WERI-Rb-1 (cell line): ENCODE data around the gene KCNK4.
"Not testable (repeated sequence)": the region's sequence is repeated elsewhere in the genome, so short reads cannot be mapped to it uniquely, and the experiment has no call there.

Experiments used
- DNase-seq: peaks from one replicate; pipeline ENCODE4 v3.0.0-alpha.2; 2020
- H3K27ac ChIP-seq: fragments of 250-450 bp; sonication (Bioruptor Pico); 2 replicates; pipeline ENCODE4 v1.5.1; 2020; ENCODE audit warnings: mild to moderate bottlenecking, moderate library complexity
- H3K27me3 ChIP-seq: fragments of 250-450 bp; sonication (Bioruptor Pico); 2 replicates; pipeline ENCODE4 v1.5.1; 2021; ENCODE audit warnings: mild to moderate bottlenecking, low read depth, moderate library complexity; ENCODE audit not compliant: insufficient read depth, severe bottlenecking
- H3K36me3 ChIP-seq: fragments of 250-450 bp; sonication (Bioruptor Pico); 2 replicates; pipeline ENCODE4 v1.5.1; 2020; ENCODE audit warnings: mild to moderate bottlenecking, moderate library complexity
- H3K4me3 ChIP-seq: 2 replicates; pipeline ENCODE4 v1.5.1; 2011; ENCODE audit warnings: low read depth, mild to moderate bottlenecking, control low read depth, low read length
- H3K9me3 ChIP-seq: fragments of 250-450 bp; sonication (Bioruptor Pico); 2 replicates; pipeline ENCODE4 v1.5.1; 2021; ENCODE audit warnings: mild to moderate bottlenecking, moderate library complexity; ENCODE audit not compliant: severe bottlenecking
- TF ChIP-seq, protein P1 (sequence below): IDR thresholded peaks from 2 replicates; pipeline ENCODE4 v1.5.1; 2011; ENCODE audit warnings: low read depth, mild to moderate bottlenecking, control low read depth, inconsistent platforms, low read length

Gene KCNK4

DNA sequence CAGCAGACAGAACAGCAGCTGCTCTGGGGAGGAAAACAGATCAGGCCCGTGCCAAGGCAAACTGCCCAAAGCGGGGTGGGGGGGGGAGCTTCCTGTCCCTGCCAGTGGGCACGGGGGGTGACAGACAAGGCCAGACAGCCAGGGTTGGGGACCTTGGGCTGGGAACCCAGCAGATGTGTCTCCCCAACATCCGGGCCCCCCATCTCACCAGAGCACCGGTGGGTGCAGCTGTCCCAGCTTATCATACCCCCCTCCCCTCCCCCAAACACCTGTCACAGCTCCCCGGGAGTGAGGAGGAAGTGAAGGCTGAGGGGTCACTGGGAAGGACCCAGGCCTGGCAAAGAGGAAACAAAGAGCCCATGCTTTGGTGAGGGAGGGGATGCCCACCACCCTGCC lies 45.7 kb upstream of the KCNK4 start:
- peak overlapping the region; percentile 61 for H3K4me3 ChIP-seq
- TF ChIP-seq, protein P1, sequence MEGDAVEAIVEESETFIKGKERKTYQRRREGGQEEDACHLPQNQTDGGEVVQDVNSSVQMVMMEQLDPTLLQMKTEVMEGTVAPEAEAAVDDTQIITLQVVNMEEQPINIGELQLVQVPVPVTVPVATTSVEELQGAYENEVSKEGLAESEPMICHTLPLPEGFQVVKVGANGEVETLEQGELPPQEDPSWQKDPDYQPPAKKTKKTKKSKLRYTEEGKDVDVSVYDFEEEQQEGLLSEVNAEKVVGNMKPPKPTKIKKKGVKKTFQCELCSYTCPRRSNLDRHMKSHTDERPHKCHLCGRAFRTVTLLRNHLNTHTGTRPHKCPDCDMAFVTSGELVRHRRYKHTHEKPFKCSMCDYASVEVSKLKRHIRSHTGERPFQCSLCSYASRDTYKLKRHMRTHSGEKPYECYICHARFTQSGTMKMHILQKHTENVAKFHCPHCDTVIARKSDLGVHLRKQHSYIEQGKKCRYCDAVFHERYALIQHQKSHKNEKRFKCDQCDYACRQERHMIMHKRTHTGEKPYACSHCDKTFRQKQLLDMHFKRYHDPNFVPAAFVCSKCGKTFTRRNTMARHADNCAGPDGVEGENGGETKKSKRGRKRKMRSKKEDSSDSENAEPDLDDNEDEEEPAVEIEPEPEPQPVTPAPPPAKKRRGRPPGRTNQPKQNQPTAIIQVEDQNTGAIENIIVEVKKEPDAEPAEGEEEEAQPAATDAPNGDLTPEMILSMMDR: no peak
- H3K36me3 ChIP-seq: peaks cover 29% of the 10 kb centered on the region
- peak overlapping the region; percentile 89 for H3K27ac ChIP-seq
- no peaks in the 10 kb centered on the region for H3K27me3 ChIP-seq
- no peak for DNase-seq
- H3K9me3 ChIP-seq: no peaks in the 10 kb centered on the region

DNA sequence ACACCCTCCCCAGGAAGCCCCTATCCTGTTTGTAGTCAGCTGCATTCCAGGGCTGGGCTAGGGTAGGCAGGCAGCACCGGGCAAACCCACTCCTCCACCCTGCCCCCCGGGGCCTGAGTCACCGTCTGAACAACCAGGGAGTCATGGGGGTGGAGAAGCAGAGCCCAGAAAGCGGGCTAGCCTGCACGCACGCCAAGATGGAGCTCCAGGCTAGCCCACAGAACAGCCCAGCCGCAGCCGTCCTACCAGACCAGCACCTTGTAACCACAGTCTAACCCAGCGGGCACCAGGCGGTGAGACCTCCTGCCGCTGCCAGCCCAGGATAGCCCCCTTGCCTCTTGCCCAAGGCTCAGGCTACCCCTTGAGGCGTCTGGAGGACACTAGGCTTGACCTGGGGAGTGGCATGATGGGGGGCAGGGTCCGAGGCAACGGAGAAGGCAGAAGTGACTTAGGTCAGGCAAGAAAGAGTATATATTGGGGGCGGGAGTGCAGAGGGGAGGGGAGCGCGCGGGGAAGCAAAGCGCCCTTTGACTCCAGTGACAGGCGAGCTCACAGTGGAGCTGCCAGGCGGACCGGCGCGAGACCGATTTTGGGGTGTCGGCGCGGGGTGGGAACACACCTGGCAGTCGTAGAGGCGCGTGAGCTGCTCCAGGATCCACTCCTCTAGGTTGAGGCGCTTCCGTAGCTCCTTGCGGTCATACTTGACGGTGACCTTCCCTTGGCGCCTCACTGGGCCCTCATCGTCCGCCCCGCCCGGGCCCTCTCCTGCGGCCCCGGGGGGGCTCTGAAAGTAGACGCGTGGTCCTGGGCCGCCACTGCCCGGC lies 45.1 kb upstream of the KCNK4 start:
- TF ChIP-seq, protein P1: no peak
- Histone ChIP-seq H3K9me3 (no peaks in the 10 kb centered on the region), H3K4me3 (peak overlapping the region; percentile 61), H3K36me3 (peaks cover 29% of the 10 kb centered on the region), H3K27ac (peak overlapping the region; percentile 89), H3K27me3 (no peaks in the 10 kb centered on the region)
- DNase-seq: peak; percentile 45

DNA sequence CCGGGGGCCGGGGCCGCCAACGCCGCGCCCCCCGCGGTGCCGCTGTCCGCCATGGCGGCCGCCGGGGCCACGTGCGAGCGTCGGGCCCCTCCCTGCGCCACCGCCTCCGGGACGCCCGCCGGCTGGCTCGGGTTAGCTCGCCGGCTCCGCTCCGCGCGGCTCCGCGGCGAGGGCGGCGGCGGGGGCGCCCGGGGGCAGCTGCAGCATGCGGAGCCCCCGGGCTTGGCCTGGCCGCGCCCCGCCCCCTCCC lies 44.6 kb upstream of the KCNK4 start:
- not testable (repeated sequence) for H3K27me3 ChIP-seq, DNase-seq, H3K9me3 ChIP-seq
- H3K27ac ChIP-seq: peak overlapping the region; percentile 89
- H3K4me3 ChIP-seq: peak overlapping the region; percentile 61
- peaks cover 29% of the 10 kb centered on the region for H3K36me3 ChIP-seq

DNA sequence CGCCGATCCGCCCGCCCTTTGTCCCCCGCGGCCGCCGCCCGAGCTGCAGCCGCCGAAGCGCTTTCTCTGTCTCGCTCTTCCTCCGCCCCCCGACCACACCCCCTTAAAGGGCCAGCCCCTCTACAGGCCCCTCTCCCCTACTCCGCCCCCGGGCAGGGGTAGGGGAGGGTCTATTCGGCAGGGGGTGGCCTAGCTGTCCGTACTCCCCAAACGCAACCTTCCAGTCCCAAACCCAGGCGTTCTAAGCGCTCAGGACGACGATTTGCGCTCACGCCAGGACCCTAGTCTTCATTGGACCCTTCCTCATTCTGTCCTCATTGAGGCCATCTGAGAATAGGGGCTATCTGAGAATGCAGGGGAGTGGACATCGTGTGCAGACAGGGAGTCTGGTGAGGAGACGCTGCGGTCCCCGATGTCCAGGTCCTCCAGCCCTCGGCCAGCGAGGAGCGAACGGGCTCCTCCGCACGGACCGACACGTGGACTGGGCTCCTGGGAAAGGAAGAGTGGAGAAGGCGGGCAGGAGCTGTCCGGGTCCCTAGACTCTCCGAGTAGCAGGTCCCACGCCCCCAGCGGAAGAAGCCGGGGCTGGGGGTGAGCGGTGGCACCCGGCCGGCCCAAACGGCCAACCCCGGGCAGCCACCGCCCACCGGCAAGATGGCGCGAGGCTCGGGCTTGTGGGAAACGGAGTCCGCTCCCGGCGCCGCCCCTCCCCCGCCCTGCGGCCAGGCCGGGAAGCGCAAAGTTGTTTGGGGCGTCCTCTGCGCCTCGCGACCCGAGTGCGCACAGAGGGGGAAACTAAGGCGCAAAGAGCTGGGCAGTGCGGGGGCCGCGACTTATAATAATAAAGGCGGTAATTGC lies 44.0 kb upstream of the KCNK4 start, which contains the start of gene PPP1R14B:
PPP1R14B (minus strand) TSS at position 73 of the 858 bp plus-strand sequence. CDS start 270 bp downstream, outside the sequence.
- H3K4me3 ChIP-seq: peak within 1 kb of the TSS; percentile 84
- peak; percentile 91 for DNase-seq
- H3K27me3 ChIP-seq: no peaks in the 10 kb centered on the region
- H3K27ac ChIP-seq: peak within 1 kb of the TSS; percentile 89
- H3K36me3 ChIP-seq: peaks cover 29% of the 10 kb centered on the region
- TF ChIP-seq, protein P1: 0 out of 2 replicates have a peak, but pooled peaks have one; percentile 12
- no peaks in the 10 kb centered on the region for H3K9me3 ChIP-seq

DNA sequence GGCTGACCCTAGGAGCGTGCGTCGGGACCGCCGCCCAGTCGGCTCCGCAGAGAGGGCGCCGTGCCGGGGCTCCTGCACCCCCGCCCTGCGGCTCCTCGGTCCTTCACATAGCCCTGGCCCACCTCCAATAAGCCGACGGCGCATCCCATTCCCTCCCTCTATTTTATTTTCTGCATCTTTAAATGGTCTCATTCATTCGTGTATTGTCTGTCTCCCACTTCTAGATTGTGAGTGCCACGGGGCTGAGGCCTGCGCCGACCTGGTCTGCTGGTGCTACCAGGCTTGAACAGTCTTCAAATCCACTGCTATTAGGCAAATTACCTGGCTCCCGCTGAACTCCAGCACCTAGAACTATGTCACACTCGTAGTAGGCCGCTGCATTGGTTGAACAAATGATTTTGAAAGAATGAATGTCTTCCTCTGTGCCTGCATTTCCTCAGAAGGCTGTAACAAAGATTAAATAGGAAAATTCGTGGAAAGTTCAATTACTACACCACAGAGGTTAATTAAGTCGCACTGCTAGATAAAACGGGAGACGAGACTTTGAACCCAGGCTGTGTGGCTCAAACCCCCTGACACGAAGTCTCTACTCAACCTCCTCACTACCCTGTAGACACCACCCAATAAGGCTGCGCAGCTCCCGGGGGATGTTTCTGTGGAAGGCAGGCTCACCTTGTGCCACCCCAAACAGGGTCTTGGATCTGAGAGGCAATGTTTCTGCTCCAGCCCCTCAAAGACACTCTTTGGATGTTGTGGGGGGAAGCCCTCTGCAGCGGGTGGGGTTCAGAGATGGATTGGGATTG lies 43.2 kb upstream of the KCNK4 start:
- Histone ChIP-seq H3K9me3 (no peaks in the 10 kb centered on the region), H3K36me3 (peaks cover 28% of the 10 kb centered on the region), H3K27ac (peak overlapping the region; percentile 81), H3K4me3 (peak overlapping the region; percentile 84), H3K27me3 (no peaks in the 10 kb centered on the region)
- TF ChIP-seq, protein P1: no peak
- DNase-seq: peak; percentile 39
